ENCODE results near the gene CRYBG1. TPM values are rescaled to one million over a fixed set of nuclear protein-coding genes. Genes with fewer than 3 reads are reported as not detected.

Gene CRYBG1
- total RNA-seq, 1 donor from 2014 or later = 33.6 TPM

- Mint-ChIP-seq H3K4me1 (peaks cover 4% of the 10 kb centered on the region), H3K27me3 (peaks cover 10% of the 10 kb centered on the region), H3K36me3 (ENCODE audit: low read depth) (no peaks in the 10 kb centered on the region), H3K4me3 (no peak overlapping the region), H3K27ac (no peak overlapping the region), H3K9me3 (no peaks in the 10 kb centered on the region)
- TF ChIP-seq CTCF (IDR thresholded peaks at IDR 0.05) = no peak
- ChIA-PET CTCF (no interaction called here), POLR2A (no interaction called here)
- ATAC-seq (ENCODE audit: low read depth) (no peak), DNase-seq (no peak)
- intact Hi-C loops (cut with micrococcal nuclease) = no loop called here
Measured at GRCh38 chr6:106381223-106381622, 20.7 kb downstream of the CRYBG1 start.

DNA sequence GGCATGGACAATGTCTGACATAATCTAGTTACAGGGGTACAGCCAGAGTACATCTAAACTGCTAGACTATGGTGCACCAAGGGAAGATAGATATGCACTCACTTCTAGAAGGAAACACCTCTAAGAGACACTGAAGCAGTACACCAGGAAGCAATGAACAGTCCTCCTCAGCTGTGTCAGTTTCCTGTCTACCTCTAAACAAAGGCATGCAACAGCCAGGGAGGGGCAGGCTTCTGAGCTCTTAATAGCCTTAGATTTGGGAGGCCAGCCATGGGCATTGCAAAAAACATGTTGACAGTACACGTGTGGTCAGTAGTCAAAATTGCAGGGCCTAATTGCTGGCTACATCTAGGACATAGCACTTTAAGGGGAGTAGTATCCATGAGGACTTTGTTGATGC is 21.4 kb downstream of the CRYBG1 start:
- Mint-ChIP-seq H3K4me3 (no peak overlapping the region), H3K4me1 (peaks cover 4% of the 10 kb centered on the region), H3K27me3 (peaks cover 10% of the 10 kb centered on the region), H3K36me3 (ENCODE audit: low read depth) (no peaks in the 10 kb centered on the region), H3K27ac (no peak overlapping the region), H3K9me3 (no peaks in the 10 kb centered on the region)
- POLR2A ChIA-PET = no interaction called here
- ATAC-seq (ENCODE audit: low read depth) (no peak), DNase-seq (no peak)
- CTCF ChIA-PET = no interaction called here
- intact Hi-C loops (cut with micrococcal nuclease) = no loop called here
- TF ChIP-seq CTCF (IDR thresholded peaks at IDR 0.05) = no peak

GRCh38 chr6:106383573-106383972 is 23.1 kb downstream of the CRYBG1 start:
- intact Hi-C loops (cut with micrococcal nuclease) = no loop called here
- no peaks in the 10 kb centered on the region for H3K9me3 Mint-ChIP-seq
- ChIA-PET CTCF (no interaction called here), POLR2A (no interaction called here)
- ATAC-seq (ENCODE audit: low read depth) (no peak), DNase-seq (no peak)
- H3K4me1 Mint-ChIP-seq = no peaks in the 10 kb centered on the region
- H3K36me3 Mint-ChIP-seq (ENCODE audit: low read depth) = no peaks in the 10 kb centered on the region
- no peak overlapping the region for H3K27ac Mint-ChIP-seq
- H3K27me3 Mint-ChIP-seq = peaks cover 3% of the 10 kb centered on the region
- no peak for TF ChIP-seq CTCF (IDR thresholded peaks at IDR 0.05)
- H3K4me3 Mint-ChIP-seq = no peak overlapping the region

- H3K27me3 Mint-ChIP-seq = no peaks in the 10 kb centered on the region
- no peak for TF ChIP-seq CTCF (IDR thresholded peaks at IDR 0.05)
- ChIA-PET POLR2A (no interaction called here), CTCF (no interaction called here)
- H3K4me1 Mint-ChIP-seq = no peaks in the 10 kb centered on the region
- H3K4me3 Mint-ChIP-seq = no peak overlapping the region
- intact Hi-C loops (cut with micrococcal nuclease) = no loop called here
- no peak overlapping the region for H3K27ac Mint-ChIP-seq
- H3K36me3 Mint-ChIP-seq (ENCODE audit: low read depth) = no peaks in the 10 kb centered on the region
- H3K9me3 Mint-ChIP-seq = no peaks in the 10 kb centered on the region
- ATAC-seq (ENCODE audit: low read depth) (no peak), DNase-seq (no peak)
Measured at GRCh38 chr6:106385530-106385929, 25.0 kb downstream of the CRYBG1 start.

GRCh38 chr6:106387875-106388274 is 27.4 kb downstream of the CRYBG1 start:
- no peak overlapping the region for H3K27ac Mint-ChIP-seq
- ChIA-PET POLR2A (no interaction called here), CTCF (no interaction called here)
- ATAC-seq (ENCODE audit: low read depth) (no peak), DNase-seq (no peak)
- no peak for TF ChIP-seq CTCF (IDR thresholded peaks at IDR 0.05)
- H3K4me1 Mint-ChIP-seq = no peaks in the 10 kb centered on the region
- H3K36me3 Mint-ChIP-seq (ENCODE audit: low read depth) = no peaks in the 10 kb centered on the region
- intact Hi-C loops (cut with micrococcal nuclease) = no loop called here
- H3K27me3 Mint-ChIP-seq = peaks cover 8% of the 10 kb centered on the region
- H3K9me3 Mint-ChIP-seq = no peaks in the 10 kb centered on the region
- no peak overlapping the region for H3K4me3 Mint-ChIP-seq
